GM12878 (cell line): ENCODE results near the gene NFE2L3. TPM values are rescaled to one million over a fixed set of nuclear protein-coding genes. Genes with fewer than 3 reads are reported as not detected.
A peak's percentile ranks its signal among the peaks of the same experiment; 100 is the strongest.

Source experiments
- ATAC-seq: fragments of 200-7000 bp; cut with Tn5 transposase; 3 replicates; pipeline ENCODE4 v1.9.1; 2020; ENCODE audit warnings: mild to moderate bottlenecking, moderate library complexity
- BruUV-seq: library from RNA; stranded (reverse); fragments of 400-500 nt; replicated peaks from 2 replicates; lab custom pipeline; 2021; lab: Mats Ljungman, UMichigan
- CTCF ChIA-PET: fragments of 300-600 bp; sonication (Branson Sonifier 250); formaldehyde crosslinking; extraction: SDS; loops from one replicate; lab custom pipeline; 2021; ENCODE audit warnings: inconsistent platforms; lab: Yijun Ruan, JAX
- POLR2A ChIA-PET: fragments of 350-600 bp; formaldehyde crosslinking; extraction: SDS; loops from one replicate; lab custom pipeline; 2021; ENCODE audit warnings: inconsistent platforms; lab: Charles Lee
- RAD21 ChIA-PET: fragments of 300-600 bp; sonication (Branson Sonifier 250); formaldehyde crosslinking; loops from one replicate; lab custom pipeline; 2023; ENCODE audit warnings: antibody characterized with exemption; ENCODE audit not compliant: unreplicated experiment; lab: Charles Lee
- SMC1A ChIA-PET: fragments of 300-600 bp; sonication (Branson Sonifier 250); formaldehyde crosslinking; loops from one replicate; lab custom pipeline; 2023; ENCODE audit not compliant: unreplicated experiment, uncharacterized antibody; lab: Charles Lee
- DNase-seq: peaks from one replicate; pipeline ENCODE4 v3.0.0-alpha.2; 2011; ENCODE audit warnings: low read depth, low spot score
- FAIRE-seq: peaks from 3 replicates; lab custom pipeline; 2011; peaks lifted over from hg19 to GRCh38; lab: Jason Lieb, UNC
- H2AFZ ChIP-seq: 2 replicates; pipeline ENCODE4 v1.6.0; 2011; ENCODE audit warnings: low read depth, low read length, control low read depth; ENCODE audit not compliant: control insufficient read depth
- H3K27ac ChIP-seq: 2 replicates; pipeline ENCODE4 v1.5.1; 2011; ENCODE audit warnings: control low read depth; ENCODE audit not compliant: control insufficient read depth, insufficient read depth
- H3K27me3 ChIP-seq, 2 experiments: replicated peaks in 1 of 2; 2 replicates each; pipeline versions ENCODE4 v1.6.0 to v1.6.1; 2011; ENCODE audit warnings: low read length in 1 of 2; ENCODE audit not compliant: control insufficient read depth in 2 of 2, insufficient read depth in 2 of 2
- H3K36me3 ChIP-seq, 2 experiments: 2 replicates each; pipeline ENCODE4 v1.5.1; 2011; ENCODE audit warnings: low read length in 1 of 2; ENCODE audit not compliant: control insufficient read depth in 2 of 2, insufficient read depth in 2 of 2
- H3K4me1 ChIP-seq: 2 replicates; pipeline ENCODE4 v1.6.1; 2011; ENCODE audit warnings: mild to moderate bottlenecking, low read length, moderate library complexity, mixed read lengths; ENCODE audit not compliant: control insufficient read depth, insufficient read depth
- H3K4me2 ChIP-seq: 2 replicates; pipeline ENCODE4 v1.6.0; 2011; ENCODE audit warnings: control low read depth; ENCODE audit not compliant: control insufficient read depth, insufficient read depth
- H3K4me3 ChIP-seq: fragments of 200-600 bp; sonication (generic); 2 replicates; pipeline ENCODE4 v1.5.1; 2016
- H3K79me2 ChIP-seq: 2 replicates; pipeline ENCODE4 v1.6.0; 2011; ENCODE audit warnings: low read length; ENCODE audit not compliant: control insufficient read depth, insufficient read depth
- H3K9ac ChIP-seq: 2 replicates; pipeline ENCODE4 v1.8.0; 2011; ENCODE audit warnings: low read length, control low read depth, mixed read lengths; ENCODE audit not compliant: control insufficient read depth, insufficient read depth
- H3K9me3 ChIP-seq: replicated peaks from 3 replicates; pipeline ENCODE4 v1.5.1; 2011; ENCODE audit warnings: mild to moderate bottlenecking, low read length; ENCODE audit not compliant: control insufficient read depth, insufficient read depth
- H4K20me1 ChIP-seq: 2 replicates; pipeline ENCODE4 v1.6.0; 2011; ENCODE audit not compliant: control insufficient read depth, insufficient read depth
- EP300 ChIP-seq, 2 experiments: fragments of 150-350 bp in 1 of 2; IDR thresholded peaks; 2 replicates each; pipeline ENCODE4 v1.6.1; 2011 to 2012; ENCODE audit warnings: low read depth in 2 of 2, low read length in 2 of 2, borderline replicate concordance in 1 of 2, improper control_type of control experiment in 1 of 2, inconsistent platforms in 1 of 2; ENCODE audit not compliant: control insufficient read depth in 1 of 2
- NR2C1 ChIP-seq: fragments of 450-650 bp; IDR thresholded peaks from 2 replicates; pipeline ENCODE4 v1.6.1; 2017; ENCODE audit warnings: antibody characterized with exemption, mild to moderate bottlenecking, moderate library complexity
- PML ChIP-seq: IDR thresholded peaks from 2 replicates; pipeline ENCODE4 v1.6.1; 2012; ENCODE audit warnings: low read length, inconsistent platforms
- RBBP5 ChIP-seq: fragments of 200-600 bp; sonication (generic); conservative IDR thresholded peaks from 2 replicates; pipeline ENCODE4 v1.6.1; 2016
- SIN3A ChIP-seq: IDR thresholded peaks from 2 replicates; pipeline ENCODE4 v1.6.1; 2012; ENCODE audit warnings: low read depth, low read length, improper control_type of control experiment
- SRF ChIP-seq, 2 experiments: IDR thresholded peaks; 2 replicates each; pipeline ENCODE4 v1.6.1; 2011; ENCODE audit warnings: low read depth in 2 of 2, low read length in 2 of 2, mild to moderate bottlenecking in 1 of 2, moderate library complexity in 1 of 2
- SUZ12 ChIP-seq: fragments of 200-600 bp; sonication (generic); IDR thresholded peaks from one replicate; pipeline ENCODE4 v1.6.1; 2018; ENCODE audit warnings: antibody characterized with exemption, mild to moderate bottlenecking; ENCODE audit not compliant: unreplicated experiment
- TCF7 ChIP-seq: IDR thresholded peaks from 2 replicates; pipeline ENCODE4 v1.6.1; 2014; ENCODE audit warnings: antibody characterized with exemption, borderline replicate concordance
- ZSCAN29 ChIP-seq: fragments of 450-650 bp; IDR thresholded peaks from 2 replicates; pipeline ENCODE4 v1.6.1; 2017; ENCODE audit warnings: mild to moderate bottlenecking, moderate library complexity
- WGBS: methylation state at CpG from one replicate; pipeline ENCODE4 v1.1.6; 2016; ENCODE audit warnings: low lambda C conversion rate; ENCODE audit not compliant: insufficient replicate concordance, insufficient coverage; ENCODE audit errors: missing lambda C conversion rate; 5-methylcytosine and 5-hydroxymethylcytosine counted together
- in situ Hi-C: fragments of 300-500 bp; cut with MboI; formaldehyde crosslinking; loops from 9 replicates; pipeline ENCODE4 v1.14.3; 2018; ENCODE audit warnings: mixed read lengths
- intact Hi-C: fragments of 100-400 bp; cut with micrococcal nuclease; formaldehyde crosslinking; loops from one replicate; pipeline ENCODE4 v1.14.2; 2022; ENCODE audit not compliant: unreplicated experiment
- polyA plus RNA-seq, 11 experiments: library from polyadenylated mRNA; depleted of rRNA in 4 of 11; unstranded in 6 of 11; stranded (reverse) in 5 of 11; fragments of >200 nt; fragmentation: Nextera tagmentation in 4 of 11; fragmentation: Illumina TruSeq in 1 of 11; extraction: Ambion mirVana in 4 of 11; extraction: Trizol in 1 of 11; gene quantifications; 1 replicate in 1 of 11; 2 replicates in 10 of 11; pipeline versions ENCODE4 v1.2.1 to v1.2.3, GENCODE V29; 2011 to 2016; ENCODE audit warnings: inconsistent platforms in 2 of 11, missing spikeins in 2 of 11, low read depth in 1 of 11
- total RNA-seq, 4 experiments: library from RNA; depleted of rRNA in 3 of 4; stranded (reverse); fragments of >200 nt in 3 of 4; fragmentation: Illumina TruSeq in 1 of 4; extraction: Trizol in 1 of 4; gene quantifications; 2 replicates each; pipeline versions ENCODE4 v1.2.1 to v1.2.3, GENCODE V29; 2013 to 2021
- TF ChIP-seq, protein P1 (sequence below): IDR thresholded peaks from 2 replicates; pipeline ENCODE4 v1.6.1; 2011; ENCODE audit warnings: borderline replicate concordance, low read depth, mild to moderate bottlenecking, moderate library complexity, low read length; ENCODE audit not compliant: insufficient read depth, poor library complexity, severe bottlenecking

Gene NFE2L3
- total and polyA plus RNA-seq, 10 of the 15 experiments (the other 5 are each of a cell fraction or from before 2014, with no cell fraction given): 4.4 to 34.9 (median 13.0) TPM

DNA sequence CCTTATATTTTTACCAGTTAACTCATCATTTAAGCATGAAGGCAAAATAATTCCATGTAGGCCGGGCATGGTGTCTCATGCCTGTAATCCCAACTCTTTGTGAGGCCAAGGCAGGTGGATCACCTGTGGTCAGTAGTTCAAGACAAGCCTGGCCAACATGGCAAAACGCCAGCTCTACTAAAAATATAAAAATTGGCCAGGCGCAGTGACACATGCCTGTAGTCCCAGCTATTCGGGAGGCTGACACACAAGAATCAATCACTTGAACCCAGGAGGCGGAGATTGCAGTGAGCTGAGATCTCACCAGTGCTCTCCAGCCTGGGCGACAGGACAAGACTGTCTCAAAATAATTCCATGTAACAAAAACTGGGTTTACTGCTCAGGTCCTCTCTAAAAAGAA lies 30.3 kb downstream of the NFE2L3 start:
- no peak overlapping the region for H2AFZ ChIP-seq
- no peak for DNase-seq
- CTCF ChIA-PET: interaction anchor here (0.7 to 5.7 kb wide), 5 partner anchors 11 to 182 kb away, joined by 3 to 25 read pairs (median 4); partner anchors contain the start of gene NFE2L3
- H3K79me2 ChIP-seq: no peaks in the 10 kb centered on the region
- peaks cover 0 to 6% of the 10 kb centered on the region in 2 experiments; a peak in 2 of 4 replicates for H3K36me3 ChIP-seq
- BruUV-seq: no TSS peak
- no peak for ATAC-seq
- in situ Hi-C loops: no loop called here
- RAD21 ChIA-PET: interaction anchor here (0.7 to 2.7 kb wide), 5 partner anchors 10 to 91 kb away, joined by 3 to 17 read pairs (median 6); no protein-coding TSS in a partner anchor
- H3K4me3 ChIP-seq: no peak overlapping the region
- SMC1A ChIA-PET: interaction anchor here (0.9 to 3.3 kb wide), 5 partner anchors 10 to 214 kb away, joined by 3 to 17 read pairs (median 6); no protein-coding TSS in a partner anchor
- no peak overlapping the region for H3K27ac ChIP-seq
- H3K9ac ChIP-seq: no peak overlapping the region
- intact Hi-C loops: no loop called here
- H3K4me2 ChIP-seq: no peak overlapping the region
- H3K9me3 ChIP-seq: no peaks in the 10 kb centered on the region
- peaks cover under 1% of the 10 kb centered on the region; the same call in 1 of the 2 replicates for H3K4me1 ChIP-seq
- WGBS: 67% methylated on average over 6 of the region's 6 CpGs
- no peaks in the 10 kb centered on the region for H3K27me3 ChIP-seq
- no peaks in the 10 kb centered on the region for H4K20me1 ChIP-seq
- POLR2A ChIA-PET: interaction anchor here (2.5 to 4.7 kb wide), 3 partner anchors 10 to 16 kb away, joined by 9 to 25 read pairs (median 17); no protein-coding TSS in a partner anchor
- no peak for FAIRE-seq
- TF ChIP-seq SUZ12 (no peak), SIN3A (no peak), SRF (IDR thresholded peaks at IDR 0.05; ENCODE audit: low read depth in 2 of 2, low read length in 2 of 2) (no peak), PML (0 out of 2 replicates have a peak, but pooled peaks have one; percentile 11), ZSCAN29 (no peak), TCF7 (no peak), NR2C1 (no peak), RBBP5 (no peak), EP300 (IDR thresholded peaks at IDR 0.05; ENCODE audit: borderline replicate concordance in 1 of 2, control insufficient read depth in 1 of 2, low read depth in 2 of 2, low read length in 2 of 2) (no peak)
- TF ChIP-seq, protein P1, sequence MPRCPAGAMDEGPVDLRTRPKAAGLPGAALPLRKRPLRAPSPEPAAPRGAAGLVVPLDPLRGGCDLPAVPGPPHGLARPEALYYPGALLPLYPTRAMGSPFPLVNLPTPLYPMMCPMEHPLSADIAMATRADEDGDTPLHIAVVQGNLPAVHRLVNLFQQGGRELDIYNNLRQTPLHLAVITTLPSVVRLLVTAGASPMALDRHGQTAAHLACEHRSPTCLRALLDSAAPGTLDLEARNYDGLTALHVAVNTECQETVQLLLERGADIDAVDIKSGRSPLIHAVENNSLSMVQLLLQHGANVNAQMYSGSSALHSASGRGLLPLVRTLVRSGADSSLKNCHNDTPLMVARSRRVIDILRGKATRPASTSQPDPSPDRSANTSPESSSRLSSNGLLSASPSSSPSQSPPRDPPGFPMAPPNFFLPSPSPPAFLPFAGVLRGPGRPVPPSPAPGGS: peak; percentile 9
- TF ChIP-seq, all 136 proteins: peak for 2
